Bronchial epithelial cell (primary cell): ENCODE data around the gene RANGRF. TPM values are rescaled to one million over a fixed set of nuclear protein-coding genes. Genes with fewer than 3 reads are reported as not detected.

Experiments used
- DNase-seq: peaks from one replicate; pipeline ENCODE4 v3.0.0-alpha.2; 2010; ENCODE audit warnings: low read depth
- FAIRE-seq: peaks from 2 replicates; lab custom pipeline; 2011; peaks lifted over from hg19 to GRCh38; lab: Jason Lieb, UNC
- H3K27me3 ChIP-seq: 2 replicates; pipeline ENCODE4 v1.5.1; 2011; ENCODE audit warnings: low read length; ENCODE audit not compliant: control insufficient read depth, insufficient read depth
- H3K36me3 ChIP-seq: 2 replicates; pipeline ENCODE4 v1.5.1; 2011; ENCODE audit warnings: low read length; ENCODE audit not compliant: control insufficient read depth, insufficient read depth
- H3K4me3 ChIP-seq: 2 replicates; pipeline ENCODE4 v1.5.1; 2011; ENCODE audit warnings: mild to moderate bottlenecking, low read depth, low read length, control low read depth
- total RNA-seq: library from RNA; depleted of rRNA; stranded (reverse); fragments of >200 nt; gene quantifications from 2 replicates; pipeline ENCODE4 v1.2.1, GENCODE V29; 2014
- TF ChIP-seq, protein P1 (sequence below): IDR thresholded peaks from 2 replicates; pipeline ENCODE4 v1.5.1; 2011; ENCODE audit warnings: mild to moderate bottlenecking, moderate library complexity, low read length, control low read depth, inconsistent platforms; ENCODE audit not compliant: insufficient read depth, severe bottlenecking

Gene RANGRF
- total RNA-seq, 1 donor from 2014 or later = 11.8 TPM

DNA sequence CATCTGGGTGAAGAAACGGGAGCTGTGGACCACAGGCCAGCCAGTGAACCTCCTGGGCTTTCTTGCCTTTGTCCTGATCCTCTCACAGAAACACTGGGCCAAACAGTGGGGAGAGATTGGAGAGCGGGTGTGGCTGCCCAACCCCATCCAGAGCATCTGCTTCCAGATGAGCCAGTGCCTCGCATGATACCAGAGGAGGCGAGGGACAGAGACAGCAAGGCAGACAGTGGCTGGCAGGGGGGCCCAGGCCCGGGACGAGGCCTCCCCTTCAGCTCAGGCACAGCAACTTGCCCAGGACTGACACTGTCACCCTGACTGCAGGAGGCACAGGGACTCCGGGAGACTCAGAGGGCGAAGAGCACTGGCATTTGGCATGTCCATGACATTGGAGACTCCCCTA lies 33.6 kb downstream of the RANGRF start:
- Histone ChIP-seq H3K4me3 (no peak overlapping the region), H3K27me3 (peaks cover 2% of the 10 kb centered on the region), H3K36me3 (no peaks in the 10 kb centered on the region)
- DNase-seq (no peak), FAIRE-seq (no peak)
- TF ChIP-seq, protein P1, sequence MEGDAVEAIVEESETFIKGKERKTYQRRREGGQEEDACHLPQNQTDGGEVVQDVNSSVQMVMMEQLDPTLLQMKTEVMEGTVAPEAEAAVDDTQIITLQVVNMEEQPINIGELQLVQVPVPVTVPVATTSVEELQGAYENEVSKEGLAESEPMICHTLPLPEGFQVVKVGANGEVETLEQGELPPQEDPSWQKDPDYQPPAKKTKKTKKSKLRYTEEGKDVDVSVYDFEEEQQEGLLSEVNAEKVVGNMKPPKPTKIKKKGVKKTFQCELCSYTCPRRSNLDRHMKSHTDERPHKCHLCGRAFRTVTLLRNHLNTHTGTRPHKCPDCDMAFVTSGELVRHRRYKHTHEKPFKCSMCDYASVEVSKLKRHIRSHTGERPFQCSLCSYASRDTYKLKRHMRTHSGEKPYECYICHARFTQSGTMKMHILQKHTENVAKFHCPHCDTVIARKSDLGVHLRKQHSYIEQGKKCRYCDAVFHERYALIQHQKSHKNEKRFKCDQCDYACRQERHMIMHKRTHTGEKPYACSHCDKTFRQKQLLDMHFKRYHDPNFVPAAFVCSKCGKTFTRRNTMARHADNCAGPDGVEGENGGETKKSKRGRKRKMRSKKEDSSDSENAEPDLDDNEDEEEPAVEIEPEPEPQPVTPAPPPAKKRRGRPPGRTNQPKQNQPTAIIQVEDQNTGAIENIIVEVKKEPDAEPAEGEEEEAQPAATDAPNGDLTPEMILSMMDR = no peak

GRCh38 chr17:8324132-8324531 lies 35.7 kb downstream of the RANGRF start:
- Histone ChIP-seq H3K4me3 (no peak overlapping the region), H3K36me3 (no peaks in the 10 kb centered on the region), H3K27me3 (peaks cover 5% of the 10 kb centered on the region)
- TF ChIP-seq, protein P1 = no peak
- no peak for DNase-seq
- FAIRE-seq = no peak

DNA sequence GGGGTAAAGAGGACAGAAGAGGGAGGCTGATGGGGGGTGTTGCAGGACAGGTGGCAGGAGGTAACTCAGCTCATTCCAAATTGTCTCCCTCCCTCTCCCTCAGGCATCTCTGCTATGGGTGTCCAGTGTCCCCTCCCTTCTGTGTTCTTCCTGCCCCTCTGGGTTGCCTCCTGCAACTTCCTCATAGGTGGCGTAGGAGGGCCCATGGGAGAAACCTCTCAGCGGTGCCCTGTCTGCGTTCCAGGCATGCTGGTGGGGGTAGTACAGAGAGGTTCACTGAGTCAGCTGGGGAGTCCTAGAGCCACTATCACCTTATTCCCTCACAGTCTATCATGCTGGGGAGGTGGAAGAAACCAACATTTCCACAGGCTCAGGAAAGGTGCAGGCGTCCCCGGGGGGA lies 36.5 kb downstream of the RANGRF start:
- H3K36me3 ChIP-seq = no peaks in the 10 kb centered on the region
- H3K4me3 ChIP-seq = no peak overlapping the region
- TF ChIP-seq, protein P1 = no peak
- FAIRE-seq (no peak), DNase-seq (no peak)
- H3K27me3 ChIP-seq = peaks cover 5% of the 10 kb centered on the region

DNA sequence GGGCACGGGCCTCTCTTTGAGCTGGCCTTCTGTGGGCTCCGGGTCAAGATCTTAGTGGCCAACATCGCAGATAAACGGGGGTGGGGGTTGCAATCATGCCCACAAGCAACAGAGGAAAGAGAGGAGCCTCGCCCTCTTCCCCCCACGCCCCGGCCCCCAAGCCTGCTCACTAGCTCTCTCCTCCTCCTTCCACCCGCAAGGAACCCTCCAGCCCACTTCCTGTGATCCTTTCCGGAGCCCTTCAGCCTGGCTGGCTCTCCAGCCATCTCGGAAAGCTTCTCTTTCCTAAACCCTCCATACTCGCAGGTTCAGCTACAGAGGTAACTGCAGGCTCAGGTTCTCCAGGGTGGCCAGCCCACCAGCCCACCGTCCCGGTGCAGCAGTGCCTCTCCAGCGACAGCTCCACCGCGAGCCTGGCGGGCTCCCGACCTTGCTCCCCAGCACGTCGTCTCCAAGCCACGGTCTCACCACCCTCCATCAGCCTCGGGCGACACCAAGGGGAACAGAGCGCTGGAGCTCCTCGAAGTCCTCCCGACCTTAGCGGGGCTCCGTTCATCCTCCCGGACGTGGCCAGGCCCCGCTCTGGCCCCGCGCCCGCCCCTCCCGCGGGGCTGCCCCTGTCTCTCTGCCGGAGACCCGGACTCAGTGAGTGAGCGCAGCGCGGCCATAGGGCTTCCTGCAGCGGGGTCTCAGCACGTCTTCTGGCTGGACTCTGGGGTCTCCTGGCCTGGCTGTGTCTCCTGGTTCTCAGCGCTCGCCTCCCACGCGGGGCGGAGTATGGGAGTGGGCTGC lies 38.2 kb downstream of the RANGRF start:
- peaks cover 5% of the 10 kb centered on the region for H3K27me3 ChIP-seq
- no peak overlapping the region for H3K4me3 ChIP-seq
- DNase-seq = no peak
- FAIRE-seq = no peak
- TF ChIP-seq, protein P1 = no peak
- no peaks in the 10 kb centered on the region for H3K36me3 ChIP-seq

GRCh38 chr17:8327303-8327649 lies 38.8 kb downstream of the RANGRF start:
- peaks cover 5% of the 10 kb centered on the region for H3K27me3 ChIP-seq

More at GRCh38 chr17:8327303-8327649, 38.8 kb downstream of the RANGRF start:
- Histone ChIP-seq H3K36me3 (no peaks in the 10 kb centered on the region), H3K4me3 (no peak overlapping the region)
- DNase-seq (no peak), FAIRE-seq (no peak)
- TF ChIP-seq, protein P1 = no peak
